Measurements from ENCODE around the gene SMCR8.
"Not testable (repeated sequence)": the region's sequence is repeated elsewhere in the genome, so short reads cannot be mapped to it uniquely, and the experiment has no call there.

SMCR8 gene

GRCh38 chr17:18314731-18315561 lies at the start of gene SMCR8, which contains the start of gene TOP3A:
Gene SMCR8, plus strand, starts transcription at chr17:18315293. Its CDS starts 497 bp downstream, at chr17:18315790.
Gene TOP3A, minus strand, starts transcription at chr17:18314994. Its CDS starts 216 bp downstream, at chr17:18314778.
- peak; percentile 97 to 98 for DNase-seq (ENCODE audit: low read depth in 1 of 2, low spot score in 1 of 2)

- DNase-seq (ENCODE audit: low read depth in 1 of 2, low spot score in 1 of 2), result no peak
These were observed 47.7 kb upstream of the SMCR8 start for GRCh38 chr17:18267366-18267765.

GRCh38 chr17:18267927-18268711 lies 47.0 kb upstream of the SMCR8 start:
- DNase-seq (ENCODE audit: low read depth in 1 of 2, low spot score in 1 of 2), result no peak

GRCh38 chr17:18270046-18270931 lies 44.8 kb upstream of the SMCR8 start:
- DNase-seq (ENCODE audit: low read depth in 1 of 2, low spot score in 1 of 2), result no peak

GRCh38 chr17:18277076-18277475 lies 38.0 kb upstream of the SMCR8 start:
- no peak for DNase-seq (ENCODE audit: low read depth in 1 of 2, low spot score in 1 of 2)

- no peak for DNase-seq (ENCODE audit: low read depth in 1 of 2, low spot score in 1 of 2)
These were observed 36.2 kb upstream of the SMCR8 start for GRCh38 chr17:18278867-18279266.

- no peak for DNase-seq (ENCODE audit: low read depth in 1 of 2, low spot score in 1 of 2)
These were observed 34.8 kb upstream of the SMCR8 start for GRCh38 chr17:18280249-18280648.

GRCh38 chr17:18280766-18281371 lies 34.2 kb upstream of the SMCR8 start:
- DNase-seq (ENCODE audit: low read depth in 1 of 2, low spot score in 1 of 2), result no peak

GRCh38 chr17:18281788-18282187 lies 33.3 kb upstream of the SMCR8 start:
- no peak for DNase-seq (ENCODE audit: low read depth in 1 of 2, low spot score in 1 of 2)

- no peak for DNase-seq (ENCODE audit: low read depth in 1 of 2, low spot score in 1 of 2)
These were observed 29.8 kb upstream of the SMCR8 start for GRCh38 chr17:18285296-18285695.

GRCh38 chr17:18291718-18292540 lies 23.2 kb upstream of the SMCR8 start:
- no peak for DNase-seq (ENCODE audit: low read depth in 1 of 2, low spot score in 1 of 2)

- not testable (repeated sequence) for DNase-seq (ENCODE audit: low read depth in 1 of 2, low spot score in 1 of 2)
These were observed 17.0 kb upstream of the SMCR8 start for GRCh38 chr17:18298061-18298460.

GRCh38 chr17:18300725-18301480 lies 14.2 kb upstream of the SMCR8 start:
- no peak for DNase-seq (ENCODE audit: low read depth in 1 of 2, low spot score in 1 of 2)

GRCh38 chr17:18303206-18303605 lies 11.9 kb upstream of the SMCR8 start:
- not testable (repeated sequence) for DNase-seq (ENCODE audit: low read depth in 1 of 2, low spot score in 1 of 2)

GRCh38 chr17:18309202-18309601 lies 5.9 kb upstream of the SMCR8 start:
- DNase-seq (ENCODE audit: low read depth in 1 of 2, low spot score in 1 of 2), result no peak

- no peak for DNase-seq (ENCODE audit: low read depth in 1 of 2, low spot score in 1 of 2)
These were observed 898 bp upstream of the SMCR8 start for GRCh38 chr17:18314059-18314730.

GRCh38 chr17:18315562-18315922 lies 449 bp downstream of the SMCR8 start:
- DNase-seq (ENCODE audit: low read depth in 1 of 2, low spot score in 1 of 2), result no peak

GRCh38 chr17:18315961-18316360 lies 868 bp downstream of the SMCR8 start:
- DNase-seq (ENCODE audit: low read depth in 1 of 2, low spot score in 1 of 2), result no peak

GRCh38 chr17:18318117-18318516 lies 3.0 kb downstream of the SMCR8 start:
- no peak for DNase-seq (ENCODE audit: low read depth in 1 of 2, low spot score in 1 of 2)
